KG1 (cell line): ENCODE results near the gene PRTN3.
"Not testable (repeated sequence)": the region's sequence is repeated elsewhere in the genome, so short reads cannot be mapped to it uniquely, and the experiment has no call there.

Experiments
- DNase-seq: peaks from one replicate; lab custom pipeline; 2025; lab: John Stamatoyannopoulos, UW

Gene PRTN3

GRCh38 chr19:883661-884211 is 42.9 kb downstream of the PRTN3 start:
- no peak for DNase-seq

GRCh38 chr19:884420-885211 is 43.8 kb downstream of the PRTN3 start:
- no peak for DNase-seq

GRCh38 chr19:885536-886224 is 44.9 kb downstream of the PRTN3 start:
- no peak for DNase-seq

- no peak for DNase-seq
These were observed 46.3 kb downstream of the PRTN3 start for GRCh38 chr19:887072-887471.

- no peak for DNase-seq
These were observed 46.8 kb downstream of the PRTN3 start for GRCh38 chr19:887599-887998.

- no peak for DNase-seq
These were observed 48.0 kb downstream of the PRTN3 start for GRCh38 chr19:888581-889385.

- no peak for DNase-seq
These were observed 49.0 kb downstream of the PRTN3 start for GRCh38 chr19:889662-890295.

GRCh38 chr19:890831-891230 is 50.0 kb downstream of the PRTN3 start:
- no peak for DNase-seq

- DNase-seq = not testable (repeated sequence)
These were observed 50.8 kb downstream of the PRTN3 start for GRCh38 chr19:891421-892200.

GRCh38 chr19:892243-892893 is 51.6 kb downstream of the PRTN3 start:
- no peak for DNase-seq

GRCh38 chr19:892894-893689 is 52.3 kb downstream of the PRTN3 start, which contains the start of the genes MED16 and RNU6-9:
TSS of gene MED16 (minus strand) at chr19:893187. CDS start at chr19:891131, 2,056 bp downstream.
TSS of gene RNU6-9 (plus strand) at chr19:893484.
- DNase-seq = peak; percentile 88

- DNase-seq = no peak
These were observed 55.6 kb downstream of the PRTN3 start for GRCh38 chr19:896434-896833.

- no peak for DNase-seq
These were observed 56.2 kb downstream of the PRTN3 start for GRCh38 chr19:896999-897398.

GRCh38 chr19:897442-898039 is 56.7 kb downstream of the PRTN3 start:
- no peak for DNase-seq
